Caco-2 (cell line): ENCODE results near the gene ZNF606. TPM values are rescaled to one million over a fixed set of nuclear protein-coding genes. Genes with fewer than 3 reads are reported as not detected.

ENCODE experiments used
- Bru-seq: library from RNA; stranded (reverse); fragments of 400-500 nt; gene quantifications from one replicate; lab custom pipeline; 2021; lab: Mats Ljungman, UMichigan
- BruChase-seq, 2 experiments: library from RNA; stranded (reverse); fragments of 400-500 nt; gene quantifications; one replicate each; lab custom pipeline; 2021; lab: Mats Ljungman, UMichigan
- BruUV-seq: library from RNA; stranded (reverse); fragments of 400-500 nt; replicated peaks from 2 replicates; lab custom pipeline; 2021; lab: Mats Ljungman, UMichigan
- CTCF ChIA-PET: fragments of 300-600 bp; sonication (Branson Sonifier 250); formaldehyde crosslinking; loops from one replicate; lab custom pipeline; 2022; ENCODE audit warnings: antibody characterized with exemption; lab: Charles Lee
- POLR2A ChIA-PET: fragments of 300-600 bp; sonication (Branson Sonifier 250); formaldehyde crosslinking; loops from one replicate; lab custom pipeline; 2022; ENCODE audit warnings: antibody characterized with exemption; lab: Charles Lee
- DNase-seq, 2 experiments: peaks; one replicate each; pipeline versions ENCODE4 v3.0.0 to v3.0.0-alpha.2; 2020 to 2022
- H3K27me3 ChIP-seq: replicated peaks from 2 replicates; pipeline ENCODE4 v1.6.0; 2011; ENCODE audit warnings: low read length; ENCODE audit not compliant: control insufficient read depth, insufficient read depth
- H3K36me3 ChIP-seq: 2 replicates; pipeline ENCODE4 v1.5.1; 2011; ENCODE audit warnings: low read length; ENCODE audit not compliant: control insufficient read depth, insufficient read depth
- H3K4me1 ChIP-seq: fragments of 250-450 bp; sonication (Bioruptor Pico); 2 replicates; pipeline ENCODE4 v1.5.1; 2020; ENCODE audit warnings: mild to moderate bottlenecking
- H3K4me3 ChIP-seq: 2 replicates; pipeline ENCODE4 v1.5.1; 2011; ENCODE audit warnings: low read depth, mild to moderate bottlenecking, control low read depth, low read length
- H3K9me3 ChIP-seq: fragments of 250-450 bp; sonication (Bioruptor Pico); 2 replicates; pipeline ENCODE4 v1.5.1; 2020; ENCODE audit warnings: mild to moderate bottlenecking, moderate library complexity
- H3K27ac Mint-ChIP-seq: one replicate; pipeline ENCODE4 v1.8.0; 2022; ENCODE audit warnings: mixed read lengths; ENCODE audit not compliant: unreplicated experiment
- H3K27me3 Mint-ChIP-seq: one replicate; pipeline ENCODE4 v1.8.0; 2022; ENCODE audit warnings: mixed read lengths; ENCODE audit not compliant: insufficient read depth, unreplicated experiment
- H3K36me3 Mint-ChIP-seq: one replicate; pipeline ENCODE4 v1.8.0; 2022; ENCODE audit warnings: mild to moderate bottlenecking, mixed read lengths; ENCODE audit not compliant: insufficient read depth, unreplicated experiment
- H3K4me1 Mint-ChIP-seq: one replicate; pipeline ENCODE4 v1.8.0; 2022; ENCODE audit warnings: low read depth, mixed read lengths; ENCODE audit not compliant: unreplicated experiment
- H3K4me3 Mint-ChIP-seq: one replicate; pipeline ENCODE4 v1.8.0; 2022; ENCODE audit warnings: mild to moderate bottlenecking, moderate library complexity, mixed read lengths; ENCODE audit not compliant: unreplicated experiment
- H3K9me3 Mint-ChIP-seq: one replicate; pipeline ENCODE4 v1.8.0; 2022; ENCODE audit warnings: mixed read lengths; ENCODE audit not compliant: unreplicated experiment
- CTCF ChIP-seq, 2 experiments: fragments of 200-600 bp in 1 of 2; IDR thresholded peaks; 1 replicate in 1 of 2; 2 replicates in 1 of 2; pipeline versions ENCODE4 v1.5.1 to v1.8.0; 2011 to 2022; ENCODE audit warnings: antibody characterized with exemption in 1 of 2, control low read depth in 1 of 2, inconsistent platforms in 1 of 2, low read depth in 1 of 2, low read length in 1 of 2, mild to moderate bottlenecking in 1 of 2, moderate library complexity in 1 of 2; ENCODE audit not compliant: insufficient read depth in 1 of 2, severe bottlenecking in 1 of 2, unreplicated experiment in 1 of 2
- intact Hi-C: fragments of 100-400 bp; cut with micrococcal nuclease; formaldehyde crosslinking; loops from one replicate; pipeline ENCODE4 v1.10.0; 2022; ENCODE audit not compliant: unreplicated experiment
- long read RNA-seq: library from polyadenylated mRNA; stranded (forward); transcript quantifications from one replicate; pipeline ENCODE4 v2.0.0, GENCODE V29; 2022
- total RNA-seq: library from RNA; stranded (reverse); gene quantifications from 2 replicates; pipeline ENCODE4 v1.2.3, GENCODE V29; 2022

Gene ZNF606
- total RNA-seq: 13.0 and 13.9 TPM in 2 replicates
- percentile 70 among the genes with signal in this experiment for Bru-seq, nascent RNA
- BruChase-seq, experiment 1, labeled RNA remaining after a 2-hour chase: percentile 60 among the genes with signal in this experiment
- BruChase-seq, experiment 2, labeled RNA remaining after a 6-hour chase: percentile 57 among the genes with signal in this experiment
- long read RNA-seq, full-length matches to known transcripts: 9 of 12 reads
- long read RNA-seq, partial matches to known transcripts: 0 of 12 reads
- long read RNA-seq, other reads (novel, unspliced or antisense): 3 of 12 reads

- peaks cover 7% of the 10 kb centered on the region for H3K4me1 Mint-ChIP-seq
- peak within 1 kb of the TSS; percentile 80 for H3K27ac Mint-ChIP-seq
- no peak for TF ChIP-seq CTCF (IDR thresholded peaks at IDR 0.05; ENCODE audit: insufficient read depth in 1 of 2, low read depth in 1 of 2, low read length in 1 of 2, severe bottlenecking in 1 of 2, unreplicated experiment in 1 of 2)
- peaks cover 55% of the 10 kb centered on the region for H3K9me3 Mint-ChIP-seq
- Histone ChIP-seq H3K27me3 (no peaks in the 10 kb centered on the region), H3K4me1 (no peaks in the 10 kb centered on the region), H3K36me3 (peaks cover 12% of the 10 kb centered on the region), H3K9me3 (peaks cover 37% of the 10 kb centered on the region), H3K4me3 (peak within 1 kb of the TSS; percentile 96)
- peak within 1 kb of the TSS; percentile 78 for H3K4me3 Mint-ChIP-seq
- ChIA-PET POLR2A (interaction anchor here (0.5 to 1.2 kb wide), 5 partner anchors 101 to 551 kb away, joined by 3 to 5 read pairs (median 5); partner anchors contain the start of gene ZNF497), CTCF (no interaction called here)
- peaks cover 3% of the 10 kb centered on the region for H3K27me3 Mint-ChIP-seq
- DNase-seq: peak; percentile 87 to 90
- H3K36me3 Mint-ChIP-seq: peaks cover 70% of the 10 kb centered on the region
- TSS peak; percentile 42 for BruUV-seq
- intact Hi-C loops: loop anchor here (2.0 to 5.0 kb wide), 2 partner anchors 180 to 465 kb away; partner anchors contain the start of genes ZNF274 and ZNF324
Measured at GRCh38 chr19:58002384-58003173, at the start of gene ZNF606. ZNF606 (minus strand) TSS chr19:58002820; CDS start chr19:58001319, 1,501 bp downstream.

DNA sequence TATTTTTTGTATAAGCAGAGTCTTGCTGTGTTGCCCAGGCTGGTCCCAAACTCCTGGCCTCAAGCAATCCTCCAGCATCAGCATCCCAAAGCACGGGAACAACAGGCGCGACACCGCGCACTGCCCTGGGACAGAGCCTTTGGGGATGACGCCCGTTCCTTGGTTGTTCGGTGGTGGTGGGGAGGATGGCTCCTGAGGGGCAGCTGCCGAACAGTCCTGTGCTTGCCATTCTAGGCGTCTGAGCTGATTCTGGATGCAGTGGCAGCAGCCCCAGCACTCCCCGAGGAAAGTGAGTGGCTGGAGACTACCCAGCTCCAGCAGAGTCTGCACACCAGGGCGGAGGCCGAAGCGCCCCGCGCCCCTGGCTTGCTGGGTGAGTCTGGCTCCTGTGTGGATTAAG, 49.6 kb upstream of the ZNF606 start:
- Mint-ChIP-seq H3K27me3 (no peaks in the 10 kb centered on the region), H3K4me1 (no peaks in the 10 kb centered on the region), H3K27ac (no peak overlapping the region), H3K9me3 (peaks cover 30% of the 10 kb centered on the region), H3K4me3 (no peak overlapping the region), H3K36me3 (no peaks in the 10 kb centered on the region)
- CTCF ChIA-PET: no interaction called here
- peaks cover 27% of the 10 kb centered on the region for H3K9me3 ChIP-seq
- no TSS peak for BruUV-seq
- no peak for TF ChIP-seq CTCF (IDR thresholded peaks at IDR 0.05; ENCODE audit: insufficient read depth in 1 of 2, low read depth in 1 of 2, low read length in 1 of 2, severe bottlenecking in 1 of 2, unreplicated experiment in 1 of 2)
- POLR2A ChIA-PET: no interaction called here
- no peaks in the 10 kb centered on the region for H3K36me3 ChIP-seq
- intact Hi-C loops: no loop called here
- DNase-seq: no peak
- no peaks in the 10 kb centered on the region for H3K4me1 ChIP-seq
- no peaks in the 10 kb centered on the region for H3K27me3 ChIP-seq
- no peak overlapping the region for H3K4me3 ChIP-seq

GRCh38 chr19:58047672-58048071, 45.1 kb upstream of the ZNF606 start:
- no TSS peak for BruUV-seq
- H3K27me3 ChIP-seq: no peaks in the 10 kb centered on the region
- Mint-ChIP-seq H3K27ac (no peak overlapping the region), H3K4me1 (no peaks in the 10 kb centered on the region), H3K9me3 (peaks cover 35% of the 10 kb centered on the region), H3K27me3 (no peaks in the 10 kb centered on the region), H3K4me3 (no peak overlapping the region), H3K36me3 (no peaks in the 10 kb centered on the region)
- POLR2A ChIA-PET: no interaction called here
- intact Hi-C loops: no loop called here
- DNase-seq: no peak
- CTCF ChIA-PET: no interaction called here
- no peak overlapping the region for H3K4me3 ChIP-seq
- H3K9me3 ChIP-seq: peaks cover 23% of the 10 kb centered on the region
- no peaks in the 10 kb centered on the region for H3K36me3 ChIP-seq
- no peak for TF ChIP-seq CTCF (IDR thresholded peaks at IDR 0.05; ENCODE audit: insufficient read depth in 1 of 2, low read depth in 1 of 2, low read length in 1 of 2, severe bottlenecking in 1 of 2, unreplicated experiment in 1 of 2)
- H3K4me1 ChIP-seq: no peaks in the 10 kb centered on the region
